Measurements from ENCODE around the gene GDE1. TPM values are rescaled to one million over a fixed set of nuclear protein-coding genes. Genes with fewer than 3 reads are reported as not detected.

GDE1 gene
- total RNA-seq, 3 donors from 2014 or later = 49.2 to 70.4 (median 56.7) TPM

GRCh38 chr16:19488213-19488640 is 33.7 kb downstream of the GDE1 start:
- H3K9me3 ChIP-seq = no peaks in the 10 kb centered on the region

DNA sequence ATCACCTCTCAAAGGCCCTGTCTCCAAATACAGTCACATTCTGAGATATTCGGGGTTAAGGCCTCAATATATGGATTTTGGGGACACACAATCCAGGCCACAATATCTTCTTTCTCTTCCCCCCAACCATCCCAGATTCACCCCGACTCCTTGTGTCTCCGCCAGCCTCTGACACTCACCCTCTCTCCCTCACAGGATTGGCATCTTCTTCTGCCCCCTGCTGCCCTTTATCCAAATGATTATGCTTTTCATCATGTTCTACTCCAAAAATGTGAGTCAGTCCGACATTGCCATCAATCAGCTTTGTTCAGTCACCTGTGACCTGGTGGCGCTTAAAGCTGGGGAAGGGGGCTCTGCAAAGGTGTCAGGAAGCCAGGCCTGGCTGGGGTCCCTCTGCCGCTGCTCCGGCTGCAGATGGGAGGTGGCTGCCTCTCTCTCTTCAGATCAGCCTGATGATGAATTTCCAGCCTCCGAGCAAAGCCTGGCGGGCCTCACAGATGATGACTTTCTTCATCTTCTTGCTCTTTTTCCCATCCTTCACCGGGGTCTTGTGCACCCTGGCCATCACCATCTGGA is 35.1 kb downstream of the GDE1 start:
- Histone ChIP-seq H3K9me3 (no peaks in the 10 kb centered on the region), H3K36me3 (no peaks in the 10 kb centered on the region), H3K4me3 (no peak overlapping the region), H3K27ac (no peak overlapping the region), H3K27me3 (no peaks in the 10 kb centered on the region), H3K4me1 (no peaks in the 10 kb centered on the region)
- TF ChIP-seq POLR2AphosphoS5 (IDR thresholded peaks at IDR 0.05) (no peak), POLR2A (IDR thresholded peaks at IDR 0.05) (no peak), CTCF (IDR thresholded peaks at IDR 0.05) (no peak)
- no peak for DNase-seq (ENCODE audit: low spot score in 2 of 2)
- intact Hi-C loops (cut with DNase I; ENCODE audit: low total_unique reads) = no loop called here

More at GRCh38 chr16:19488213-19488640, 33.7 kb downstream of the GDE1 start:
- TF ChIP-seq POLR2A (IDR thresholded peaks at IDR 0.05) (no peak), POLR2AphosphoS5 (IDR thresholded peaks at IDR 0.05) (no peak), CTCF (IDR thresholded peaks at IDR 0.05) (no peak)
- no peak for DNase-seq (ENCODE audit: low spot score in 2 of 2)
- Histone ChIP-seq H3K4me3 (no peak overlapping the region), H3K27me3 (no peaks in the 10 kb centered on the region), H3K27ac (no peak overlapping the region), H3K36me3 (no peaks in the 10 kb centered on the region), H3K4me1 (no peaks in the 10 kb centered on the region)
- intact Hi-C loops (cut with DNase I; ENCODE audit: low total_unique reads) = no loop called here

DNA sequence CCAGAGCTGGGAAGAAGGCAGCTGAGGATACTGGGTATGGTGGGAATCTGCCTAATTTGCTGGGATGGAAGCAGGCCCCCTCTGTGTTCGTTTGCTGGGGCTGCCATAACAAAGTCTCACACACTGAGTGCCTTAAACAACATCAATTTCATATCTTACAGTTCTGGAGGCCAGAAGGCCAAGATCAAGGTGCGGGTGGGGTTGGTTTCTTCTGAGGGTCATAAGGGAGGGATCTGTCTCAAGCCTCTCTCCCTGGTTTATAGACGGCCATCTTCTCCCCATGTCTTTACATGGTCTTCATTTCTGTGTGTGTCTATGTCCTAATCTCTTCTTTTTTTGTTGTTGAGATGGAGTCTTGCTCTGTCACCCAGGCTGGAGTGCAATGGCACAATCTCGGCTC is 35.8 kb downstream of the GDE1 start:
- intact Hi-C loops (cut with DNase I; ENCODE audit: low total_unique reads) = no loop called here
- no peak for DNase-seq (ENCODE audit: low spot score in 2 of 2)
- TF ChIP-seq POLR2AphosphoS5 (IDR thresholded peaks at IDR 0.05) (no peak), POLR2A (IDR thresholded peaks at IDR 0.05) (no peak), CTCF (IDR thresholded peaks at IDR 0.05) (no peak)
- Histone ChIP-seq H3K9me3 (no peaks in the 10 kb centered on the region), H3K4me1 (no peaks in the 10 kb centered on the region), H3K4me3 (no peak overlapping the region), H3K27me3 (no peaks in the 10 kb centered on the region), H3K36me3 (no peaks in the 10 kb centered on the region), H3K27ac (no peak overlapping the region)

DNA sequence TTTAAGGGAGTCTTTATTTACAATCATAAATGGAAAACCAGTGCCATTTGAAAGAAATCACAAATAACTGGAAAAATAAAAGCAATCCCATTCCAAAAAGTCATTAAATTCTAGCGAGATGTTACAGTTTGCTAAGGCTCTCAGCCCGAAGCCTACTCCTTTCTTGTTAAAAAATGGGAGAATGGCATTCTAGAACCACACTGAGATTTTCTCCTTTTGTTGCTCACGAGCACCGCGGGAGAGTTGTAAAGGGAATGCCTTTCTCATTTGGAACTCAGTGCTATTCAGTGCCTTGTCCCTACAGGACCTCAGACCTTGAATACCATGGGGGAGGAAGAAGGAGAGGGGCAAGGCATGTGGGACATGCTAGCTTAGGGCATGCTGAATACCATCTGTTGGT is 36.3 kb downstream of the GDE1 start:
- no peak for DNase-seq (ENCODE audit: low spot score in 2 of 2)
- Histone ChIP-seq H3K27ac (no peak overlapping the region), H3K4me1 (no peaks in the 10 kb centered on the region), H3K9me3 (no peaks in the 10 kb centered on the region), H3K36me3 (no peaks in the 10 kb centered on the region), H3K27me3 (no peaks in the 10 kb centered on the region), H3K4me3 (no peak overlapping the region)
- intact Hi-C loops (cut with DNase I; ENCODE audit: low total_unique reads) = no loop called here
- TF ChIP-seq POLR2AphosphoS5 (IDR thresholded peaks at IDR 0.05) = no peak
- no peak for TF ChIP-seq CTCF (IDR thresholded peaks at IDR 0.05)
- TF ChIP-seq POLR2A (IDR thresholded peaks at IDR 0.05) = no peak

DNA sequence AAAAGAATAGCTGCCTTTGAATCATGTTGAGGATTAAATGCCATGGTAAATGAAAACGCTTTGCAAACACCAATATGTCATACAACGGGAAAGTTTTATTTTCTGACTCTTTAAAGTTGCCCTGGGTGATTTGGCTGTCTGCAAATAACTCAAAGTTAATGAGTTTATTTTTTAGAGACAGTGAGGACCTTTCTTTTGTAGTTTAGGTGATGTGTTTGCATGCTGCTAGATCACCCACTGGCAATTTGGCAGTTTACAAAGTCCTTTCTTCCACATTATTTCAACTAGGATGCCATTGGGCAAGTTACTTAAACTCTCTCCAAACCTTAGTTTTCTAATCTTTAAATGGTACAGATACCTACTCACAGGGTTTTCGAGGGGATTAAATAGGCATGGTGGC is 37.8 kb downstream of the GDE1 start:
- Histone ChIP-seq H3K4me3 (no peak overlapping the region), H3K27ac (no peak overlapping the region), H3K4me1 (no peaks in the 10 kb centered on the region), H3K9me3 (no peaks in the 10 kb centered on the region), H3K27me3 (no peaks in the 10 kb centered on the region), H3K36me3 (no peaks in the 10 kb centered on the region)
- DNase-seq (ENCODE audit: low spot score in 2 of 2) = no peak
- TF ChIP-seq POLR2AphosphoS5 (IDR thresholded peaks at IDR 0.05) = no peak
- TF ChIP-seq POLR2A (IDR thresholded peaks at IDR 0.05) = no peak
- TF ChIP-seq CTCF (IDR thresholded peaks at IDR 0.05) = no peak
- intact Hi-C loops (cut with DNase I; ENCODE audit: low total_unique reads) = no loop called here

Measured in breast epithelium (tissue), 4 donors.